ENCODE data around the gene TTC22. TPM values are rescaled to one million over a fixed set of nuclear protein-coding genes. Genes with fewer than 3 reads are reported as not detected.

The TTC22 gene
- total RNA-seq, 1 experiment from 2014 or later, result 0.59 TPM

- H3K4me3 Mint-ChIP-seq, result no peak overlapping the region
- no peak overlapping the region; the same call in 1 of the 2 replicates for H3K14ac ChIP-seq (ENCODE audit: insufficient read depth, low read length)
- no peak overlapping the region for H4K8ac ChIP-seq (replicated peaks; ENCODE audit: insufficient read length, low read depth, low read length)
- H4K91ac ChIP-seq (ENCODE audit: insufficient read length, low read depth, low read length), result no peak overlapping the region
- H2BK120ac ChIP-seq (ENCODE audit: low read depth, low read length, poor library complexity, severe bottlenecking), result no peak overlapping the region
- no peak overlapping the region for H2BK12ac ChIP-seq (ENCODE audit: insufficient read length, low read depth, low read length)
- no peaks in the 10 kb centered on the region for H3K9me3 ChIP-seq (ENCODE audit: control insufficient read depth, low read depth, low read length)
- H4K20me1 ChIP-seq (ENCODE audit: control insufficient read depth, insufficient read depth, insufficient read length), result no peaks in the 10 kb centered on the region
- no peaks in the 10 kb centered on the region for H3K79me1 ChIP-seq (ENCODE audit: insufficient read depth, low read depth, low read length, poor library complexity, severe bottlenecking)
- peaks cover 30% of the 10 kb centered on the region for H3K27me3 Mint-ChIP-seq (ENCODE audit: low read depth)
- no peak overlapping the region for H2BK5ac ChIP-seq (ENCODE audit: insufficient read length, low read length)
- no peaks in the 10 kb centered on the region for H3K27me3 ChIP-seq (ENCODE audit: insufficient read depth, low read length)
- no peaks in the 10 kb centered on the region for H3K23me2 ChIP-seq (ENCODE audit: insufficient read length, low read depth, low read length, poor library complexity, severe bottlenecking)
- no peak overlapping the region for H4K5ac ChIP-seq (ENCODE audit: insufficient read length, low read depth, low read length)
- H3K9me3 Mint-ChIP-seq, result peaks cover 5 to 9% of the 10 kb centered on the region in 2 experiments; a peak in 4 of 5 replicates
- H3K18ac ChIP-seq (ENCODE audit: insufficient read length, low read depth, low read length), result no peak overlapping the region
- H2BK20ac ChIP-seq (ENCODE audit: low read depth, low read length, poor library complexity, severe bottlenecking), result no peak overlapping the region
- 0 out of 7 replicates have a peak, but pooled peaks cover 0 to 4% (median 0%) of the 10 kb centered on the region in 3 experiments for H3K36me3 Mint-ChIP-seq (ENCODE audit: insufficient read depth in 1 of 3, low read depth in 3 of 3)
- WGBS (ENCODE audit: extremely low coverage, insufficient read length, low lambda C conversion rate), result no CpG with 5 or more reads among the region's 4 CpGs
- H3K4ac ChIP-seq (ENCODE audit: low read depth, low read length), result no peak overlapping the region
- peaks cover 3% of the 10 kb centered on the region; the same call in 1 of the 2 replicates for H3K4me1 ChIP-seq (ENCODE audit: insufficient read depth, low read length)
- H3K56ac ChIP-seq (ENCODE audit: insufficient read length, low read depth, low read length), result no peak overlapping the region
- TF ChIP-seq CTCF (conservative IDR thresholded peaks at IDR 0.05), result no peak
- H3K79me2 ChIP-seq (ENCODE audit: insufficient read depth, low read length), result no peaks in the 10 kb centered on the region
- no peak overlapping the region for H3K4me2 ChIP-seq (ENCODE audit: insufficient read depth, insufficient read length, low read length)
- H3K23ac ChIP-seq (ENCODE audit: insufficient read length, low read depth, low read length), result no peak overlapping the region
- H3K27ac Mint-ChIP-seq, result peak overlapping the region in 1 of 3 experiments; percentile 71; a peak in 2 of 7 replicates
- no peak overlapping the region for H2BK15ac ChIP-seq (ENCODE audit: low read depth, low read length)
- DNase-seq, result no peak
- no peak overlapping the region for H3T11ph ChIP-seq (ENCODE audit: low read length)
- H2AFZ ChIP-seq (ENCODE audit: low read length), result no peak overlapping the region
- no peak overlapping the region for H3K9ac ChIP-seq (ENCODE audit: extremely low read depth, insufficient read length, low read length)
- no peak overlapping the region for H2AK5ac ChIP-seq (ENCODE audit: insufficient read length, low read length)
- no peak overlapping the region for H3K27ac ChIP-seq (ENCODE audit: insufficient read length, low read depth, low read length)
- peaks cover 20 to 32% of the 10 kb centered on the region in 2 experiments for H3K4me1 Mint-ChIP-seq
Observed at GRCh38 chr1:54819195-54819536, 18.0 kb upstream of the TTC22 start.
